CD14-positive monocyte (primary cell): ENCODE results near the gene CDHR2. TPM values are rescaled to one million over a fixed set of nuclear protein-coding genes. Genes with fewer than 3 reads are reported as not detected.

ENCODE experiments used
- DNase-seq, 3 donors: peaks; one replicate each; pipeline ENCODE4 v3.0.0-alpha.2; 2011 to 2022
- H2AFZ ChIP-seq: 2 replicates; pipeline ENCODE4 v1.6.0; 2012; ENCODE audit warnings: mild to moderate bottlenecking, low read depth, low read length, inconsistent platforms; ENCODE audit not compliant: insufficient read depth, poor library complexity, severe bottlenecking
- H3K27ac ChIP-seq, 2 donors: 1 replicate in 1 of 2; 2 replicates in 1 of 2; pipeline ENCODE4 v1.5.1; 2012 to 2013; ENCODE audit warnings: low read length in 2 of 2, control low read depth in 1 of 2, inconsistent platforms in 1 of 2, low read depth in 1 of 2, mild to moderate bottlenecking in 1 of 2
- H3K27me3 ChIP-seq, 2 donors: one replicate each; pipeline versions ENCODE4 v1.6.0 to v1.6.1; 2011 to 2013; ENCODE audit warnings: low read length in 2 of 2; ENCODE audit not compliant: control insufficient read depth in 2 of 2, insufficient read depth in 2 of 2
- H3K36me3 ChIP-seq, 2 donors: replicated peaks in 1 of 2; 1 replicate in 1 of 2; 2 replicates in 1 of 2; pipeline versions ENCODE4 v1.5.1 to v1.6.1; 2012 to 2013; ENCODE audit warnings: low read length in 2 of 2, control low read depth in 1 of 2, inconsistent platforms in 1 of 2, mild to moderate bottlenecking in 1 of 2; ENCODE audit not compliant: insufficient read depth in 2 of 2, control insufficient read depth in 1 of 2
- H3K4me1 ChIP-seq, 2 donors: 1 replicate in 1 of 2; 2 replicates in 1 of 2; pipeline versions ENCODE4 v1.5.1 to v1.6.1; 2012 to 2013; ENCODE audit warnings: low read length in 2 of 2, control low read depth in 1 of 2, inconsistent platforms in 1 of 2, mild to moderate bottlenecking in 1 of 2, moderate library complexity in 1 of 2; ENCODE audit not compliant: insufficient read depth in 2 of 2, control insufficient read depth in 1 of 2
- H3K4me2 ChIP-seq: replicated peaks from 2 replicates; pipeline ENCODE3; 2012; ENCODE audit warnings: low read length, moderate library complexity, mild to moderate bottlenecking; ENCODE audit not compliant: poor library complexity, severe bottlenecking; ENCODE audit errors: extremely low read depth
- H3K4me3 ChIP-seq, 3 experiments: fragments of 200-600 bp in 1 of 3; sonication (generic) in 1 of 3; replicated peaks in 1 of 3; 1 replicate in 2 of 3; 2 replicates in 1 of 3; pipeline ENCODE4 v1.5.1; 2011 to 2013; ENCODE audit warnings: low read length in 3 of 3, mild to moderate bottlenecking in 3 of 3, control low read depth in 2 of 3, low read depth in 2 of 3, inconsistent platforms in 1 of 3, moderate library complexity in 1 of 3
- H3K79me2 ChIP-seq: 2 replicates; pipeline ENCODE4 v1.6.0; 2012; ENCODE audit warnings: mild to moderate bottlenecking, control low read depth, inconsistent platforms, low read length, moderate library complexity; ENCODE audit not compliant: insufficient read depth
- H3K9ac ChIP-seq: 2 replicates; pipeline ENCODE4 v1.6.0; 2017; ENCODE audit warnings: low read length, mild to moderate bottlenecking; ENCODE audit not compliant: insufficient read depth, poor library complexity, severe bottlenecking
- H3K9me3 ChIP-seq, 2 donors: replicated peaks in 1 of 2; 1 replicate in 1 of 2; 2 replicates in 1 of 2; pipeline versions ENCODE4 v1.5.1 to v1.6.1; 2012 to 2013; ENCODE audit warnings: low read length in 2 of 2, control low read depth in 1 of 2; ENCODE audit not compliant: control insufficient read depth in 1 of 2, insufficient read depth in 1 of 2
- H4K20me1 ChIP-seq: 2 replicates; pipeline ENCODE4 v1.6.0; 2012; ENCODE audit warnings: mild to moderate bottlenecking, low read length, control low read depth, moderate library complexity; ENCODE audit not compliant: insufficient read depth
- H3K27ac Mint-ChIP-seq, 7 donors: one replicate each; pipeline ENCODE4 v1.8.0; 2020; ENCODE audit warnings: mild to moderate bottlenecking in 7 of 7, mixed read lengths in 7 of 7, moderate library complexity in 6 of 7, inconsistent platforms in 2 of 7
- H3K27me3 Mint-ChIP-seq, 3 donors: one replicate each; pipeline ENCODE4 v1.8.0; 2021 to 2022; ENCODE audit warnings: low read depth in 3 of 3, mild to moderate bottlenecking in 3 of 3, mixed read lengths in 3 of 3, moderate library complexity in 3 of 3, inconsistent platforms in 1 of 3
- H3K36me3 Mint-ChIP-seq, 2 donors: one replicate each; pipeline ENCODE4 v1.8.0; 2020; ENCODE audit warnings: mixed read lengths in 2 of 2, inconsistent platforms in 1 of 2, mild to moderate bottlenecking in 1 of 2
- H3K4me1 Mint-ChIP-seq: one replicate; pipeline ENCODE4 v1.8.0; 2020; ENCODE audit warnings: mild to moderate bottlenecking, mixed read lengths
- H3K4me3 Mint-ChIP-seq, 2 donors: one replicate each; pipeline ENCODE4 v1.8.0; 2020; ENCODE audit warnings: mild to moderate bottlenecking in 2 of 2, mixed read lengths in 2 of 2, moderate library complexity in 1 of 2
- H3K9me3 Mint-ChIP-seq, 7 donors: one replicate each; pipeline ENCODE4 v1.8.0; 2020 to 2022; ENCODE audit warnings: mixed read lengths in 7 of 7, mild to moderate bottlenecking in 6 of 7, moderate library complexity in 6 of 7, inconsistent platforms in 2 of 7
- WGBS: methylation state at CpG from one replicate; pipeline ENCODE4 v1.1.5; 2013; ENCODE audit warnings: missing lambda C conversion rate; ENCODE audit not compliant: insufficient coverage; 5-methylcytosine and 5-hydroxymethylcytosine counted together
- intact Hi-C, 2 donors: fragments of 100-400 bp; cut with micrococcal nuclease; formaldehyde crosslinking; loops; one replicate each; pipeline versions ENCODE4 v1.15.0 to v1.15.1; 2023
- polyA plus RNA-seq, 3 donors: library from polyadenylated mRNA; depleted of rRNA in 1 of 3; unstranded in 2 of 3; stranded (reverse) in 1 of 3; fragments of 300-500 nt in 2 of 3; fragments of >200 nt in 1 of 3; fragmentation: Illumina TruSeq in 2 of 3; gene quantifications; 1 replicate in 2 of 3; 2 replicates in 1 of 3; pipeline ENCODE4 v1.2.3, GENCODE V29; 2012 to 2021
- TF ChIP-seq, protein P1 (sequence below): fragments of 200-600 bp; IDR thresholded peaks from one replicate; pipeline ENCODE4 v1.8.0; 2022; ENCODE audit warnings: antibody characterized with exemption, mild to moderate bottlenecking

The CDHR2 gene
- polyA plus RNA-seq, 3 donors = 0.12 TPM; not detected in 2

DNA sequence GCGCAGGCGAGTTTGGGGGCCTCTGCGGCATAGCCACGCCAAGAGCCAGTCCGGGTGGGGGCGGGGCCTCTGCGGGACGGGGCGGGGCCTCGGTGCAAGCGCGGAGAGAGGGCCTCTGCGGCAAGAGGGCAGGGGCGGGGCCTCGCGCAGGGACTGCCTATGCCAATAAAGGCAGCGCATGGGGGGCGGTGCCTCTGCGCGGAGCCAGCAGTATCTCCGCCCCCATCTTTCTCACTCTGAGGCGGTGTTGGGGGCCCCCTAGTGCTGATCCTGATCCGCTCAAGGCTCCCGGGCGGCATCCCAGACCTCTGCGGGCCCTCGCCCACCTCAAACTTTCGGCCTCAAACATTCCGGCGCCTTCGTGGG, 70.0 kb downstream of the CDHR2 start:
- H3K27me3 Mint-ChIP-seq = peaks cover 60 to 79% (median 65%) of the 10 kb centered on the region in 3 donors

DNA sequence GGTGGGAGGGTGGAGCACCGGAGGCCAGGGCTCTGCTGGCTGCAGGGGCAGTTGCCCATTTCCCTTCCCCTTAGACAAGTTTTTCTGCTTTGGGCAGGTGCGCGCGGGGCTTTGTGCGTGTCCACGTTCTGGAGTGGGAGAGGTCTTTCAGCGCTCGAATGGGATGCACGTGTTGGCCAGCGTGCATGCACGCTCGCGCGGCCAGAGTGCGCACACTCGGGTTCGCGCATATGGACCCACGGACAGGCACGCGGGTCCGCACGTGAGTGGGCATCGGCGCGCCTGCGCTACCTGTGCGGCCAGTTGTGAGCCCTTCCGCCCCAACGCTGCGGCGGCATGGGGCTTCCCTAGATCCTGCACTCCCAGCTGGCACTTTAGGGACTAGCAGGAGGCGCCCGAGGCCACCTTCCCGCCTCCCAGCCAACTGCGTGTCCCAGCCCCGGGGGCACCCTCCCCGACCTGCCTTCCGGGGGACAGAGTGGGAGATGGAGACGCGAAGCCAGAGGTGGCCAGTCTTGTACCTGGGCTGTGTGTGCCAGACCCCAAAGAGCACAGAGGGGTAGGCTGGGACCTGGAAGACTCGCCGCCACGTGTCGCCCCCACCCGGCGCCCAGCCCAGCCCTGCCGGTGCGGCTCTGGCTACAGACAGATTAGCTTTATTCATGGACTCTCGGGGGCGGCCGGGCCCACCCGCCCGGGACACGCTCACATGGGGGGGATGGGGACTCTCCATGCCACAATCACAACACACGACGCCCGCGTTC, 70.6 kb downstream of the CDHR2 start:
- Mint-ChIP-seq H3K27ac (no peak overlapping the region), H3K9me3 (peaks cover 0 to 29% (median 19%) of the 10 kb centered on the region in 7 donors), H3K36me3 (peaks cover 6% of the 10 kb centered on the region in 2 donors), H3K4me1 (peaks cover 20% of the 10 kb centered on the region), H3K4me3 (peak overlapping the region in 1 of 2 donors; percentile 89), H3K27me3 (peaks cover 60 to 83% (median 69%) of the 10 kb centered on the region in 3 donors)
- no peak for DNase-seq
- Histone ChIP-seq H3K4me2 (peak overlapping the region; percentile 63), H3K27me3 (peaks cover 22 to 60% of the 10 kb centered on the region in 2 donors), H3K4me1 (peaks cover 19 to 24% of the 10 kb centered on the region in 2 donors), H3K4me3 (peak overlapping the region in 1 of 3 experiments; percentile 50), H3K79me2 (no peaks in the 10 kb centered on the region), H3K36me3 (no peaks in the 10 kb centered on the region), H2AFZ (no peak overlapping the region), H3K9ac (no peak overlapping the region), H4K20me1 (no peaks in the 10 kb centered on the region), H3K9me3 (peaks cover 14 to 28% of the 10 kb centered on the region in 2 donors), H3K27ac (no peak overlapping the region)
- TF ChIP-seq, protein P1, sequence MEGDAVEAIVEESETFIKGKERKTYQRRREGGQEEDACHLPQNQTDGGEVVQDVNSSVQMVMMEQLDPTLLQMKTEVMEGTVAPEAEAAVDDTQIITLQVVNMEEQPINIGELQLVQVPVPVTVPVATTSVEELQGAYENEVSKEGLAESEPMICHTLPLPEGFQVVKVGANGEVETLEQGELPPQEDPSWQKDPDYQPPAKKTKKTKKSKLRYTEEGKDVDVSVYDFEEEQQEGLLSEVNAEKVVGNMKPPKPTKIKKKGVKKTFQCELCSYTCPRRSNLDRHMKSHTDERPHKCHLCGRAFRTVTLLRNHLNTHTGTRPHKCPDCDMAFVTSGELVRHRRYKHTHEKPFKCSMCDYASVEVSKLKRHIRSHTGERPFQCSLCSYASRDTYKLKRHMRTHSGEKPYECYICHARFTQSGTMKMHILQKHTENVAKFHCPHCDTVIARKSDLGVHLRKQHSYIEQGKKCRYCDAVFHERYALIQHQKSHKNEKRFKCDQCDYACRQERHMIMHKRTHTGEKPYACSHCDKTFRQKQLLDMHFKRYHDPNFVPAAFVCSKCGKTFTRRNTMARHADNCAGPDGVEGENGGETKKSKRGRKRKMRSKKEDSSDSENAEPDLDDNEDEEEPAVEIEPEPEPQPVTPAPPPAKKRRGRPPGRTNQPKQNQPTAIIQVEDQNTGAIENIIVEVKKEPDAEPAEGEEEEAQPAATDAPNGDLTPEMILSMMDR = no peak
- WGBS = 22% methylated on average over 48 of the region's 59 CpGs
- intact Hi-C loops = no loop called here

More for the DNA sequence above, 70.0 kb downstream of the CDHR2 start:
- peaks cover 14 to 28% of the 10 kb centered on the region in 2 donors for H3K9me3 ChIP-seq
- 4% methylated on average over 22 of the region's 31 CpGs for WGBS
- no peak overlapping the region for H3K9ac ChIP-seq
- H3K79me2 ChIP-seq = no peaks in the 10 kb centered on the region
- no peaks in the 10 kb centered on the region for H3K36me3 ChIP-seq
- Mint-ChIP-seq H3K27ac (no peak overlapping the region), H3K4me1 (peaks cover 20% of the 10 kb centered on the region), H3K9me3 (peaks cover 0 to 29% (median 19%) of the 10 kb centered on the region in 7 donors), H3K36me3 (peaks cover 6% of the 10 kb centered on the region in 2 donors), H3K4me3 (peak overlapping the region in 1 of 2 donors; percentile 89)
- H3K27me3 ChIP-seq = peaks cover 22 to 59% of the 10 kb centered on the region in 2 donors
- peaks cover 19 to 24% of the 10 kb centered on the region in 2 donors for H3K4me1 ChIP-seq
- H4K20me1 ChIP-seq = no peaks in the 10 kb centered on the region
- no peak overlapping the region for H2AFZ ChIP-seq
- intact Hi-C loops = no loop called here
- peak overlapping the region; percentile 33 for H3K4me2 ChIP-seq
- peak in 2 of 3 donors; percentile 19 to 20 for DNase-seq
- no peak overlapping the region for H3K27ac ChIP-seq
- H3K4me3 ChIP-seq = peak overlapping the region in 1 of 3 experiments; percentile 24
- TF ChIP-seq, protein P1 = no peak
